Renal cortical epithelial cell (primary cell): ENCODE results near the gene SLC41A2. TPM values are rescaled to one million over a fixed set of nuclear protein-coding genes. Genes with fewer than 3 reads are reported as not detected.

Source experiments
- DNase-seq: peaks from one replicate; pipeline ENCODE4 v3.0.0-alpha.2; 2011; ENCODE audit warnings: low read depth
- total RNA-seq: library from RNA; depleted of rRNA; stranded (reverse); fragments of >200 nt; gene quantifications from 2 replicates; pipeline ENCODE4 v1.2.3, GENCODE V29; 2014

SLC41A2 gene
- total RNA-seq, 1 donor from 2014 or later = 99.2 TPM

DNA sequence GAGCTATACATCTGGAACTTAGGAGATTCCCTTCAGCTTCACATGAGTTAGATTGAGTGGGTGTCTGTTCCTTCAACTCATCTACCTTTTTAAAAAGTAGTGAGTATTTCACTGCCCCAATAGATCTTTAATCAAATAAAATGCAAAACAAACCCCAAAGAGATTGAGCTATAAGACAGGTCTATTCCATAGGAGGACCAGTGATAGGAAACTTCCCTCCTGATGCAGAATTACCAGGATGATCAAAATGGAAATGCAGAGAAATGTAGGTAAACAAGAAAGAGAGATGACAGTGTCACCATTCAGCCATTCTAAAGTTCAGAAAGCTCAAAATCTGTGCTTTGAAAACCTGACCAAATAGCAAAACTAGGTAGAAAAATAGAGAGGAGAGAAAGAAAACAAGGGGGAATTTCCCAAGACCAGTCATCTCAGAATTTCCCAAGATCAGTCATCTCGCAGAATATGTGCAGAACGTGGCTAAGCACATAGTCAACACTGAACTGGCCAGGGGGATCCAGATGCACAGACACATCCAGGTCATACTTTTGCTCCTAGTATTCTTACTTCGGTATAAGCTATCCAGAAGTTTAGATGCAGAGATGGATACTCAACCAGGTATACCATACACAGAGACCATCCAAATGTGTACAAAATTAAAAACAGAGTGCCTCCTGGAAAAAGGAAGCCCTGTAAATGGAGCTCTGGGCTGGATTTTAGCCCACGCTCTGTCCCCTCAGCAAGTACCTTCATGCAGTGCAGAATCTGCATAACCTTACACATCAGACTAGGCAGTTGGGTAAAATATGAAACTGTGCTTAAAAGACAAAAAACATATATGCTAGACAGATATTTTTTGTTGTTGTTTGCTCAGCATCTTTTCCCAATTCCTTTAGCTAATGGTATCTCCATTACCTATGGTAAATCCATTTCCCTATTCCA lies 27.4 kb downstream of the SLC41A2 start:
- DNase-seq = peak; percentile 82

GRCh38 chr12:104929977-104930376 lies 28.1 kb downstream of the SLC41A2 start:
- DNase-seq = peak; percentile 25

GRCh38 chr12:104929368-104929767 lies 28.7 kb downstream of the SLC41A2 start:
- DNase-seq = no peak

- no peak for DNase-seq
Measured at GRCh38 chr12:104928036-104928745, 29.9 kb downstream of the SLC41A2 start.

GRCh38 chr12:104925501-104925900 lies 32.6 kb downstream of the SLC41A2 start:
- no peak for DNase-seq

- DNase-seq = no peak
Measured at GRCh38 chr12:104921340-104921739, 36.8 kb downstream of the SLC41A2 start.

DNA sequence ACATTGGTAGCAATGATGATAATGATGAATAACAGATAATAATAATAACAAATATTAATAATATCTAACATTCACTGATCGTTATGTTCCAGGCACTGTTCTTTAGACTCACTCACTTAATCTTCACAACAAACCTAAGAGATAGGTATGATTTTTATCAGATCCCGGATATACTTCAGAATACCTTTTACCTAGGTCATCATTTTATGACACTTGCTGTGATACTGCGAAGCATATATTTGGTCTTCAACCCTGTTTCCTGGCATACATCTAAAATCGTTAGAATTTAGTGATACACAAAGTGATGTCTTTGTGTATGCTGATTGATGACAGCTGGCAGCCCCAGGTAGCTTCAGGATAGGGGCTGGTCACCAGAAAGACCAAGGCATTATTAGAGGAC lies 46.1 kb downstream of the SLC41A2 start:
- no peak for DNase-seq

GRCh38 chr12:104910196-104910840 lies 47.8 kb downstream of the SLC41A2 start:
- DNase-seq = no peak

- DNase-seq = no peak
Measured at GRCh38 chr12:104909761-104910160, 48.3 kb downstream of the SLC41A2 start.

Other genes with a start within 250 kb of the SLC41A2 start
- gene NOPCHAP1, start 28.0 kb upstream of the SLC41A2 start, total RNA-seq = 4.5 and 13.5 TPM in 2 replicates
- 0.65 and 1.9 TPM in 2 replicates for gene ALDH1L2, start 126.2 kb upstream of the SLC41A2 start, total RNA-seq
- 107 and 169 TPM in 2 replicates for gene WASHC4, start 149.4 kb upstream of the SLC41A2 start, total RNA-seq